GM19467 (cell line): ENCODE results near the gene RGS17.
A peak's percentile ranks its signal among the peaks of the same experiment; 100 is the strongest.
"Not testable (repeated sequence)": the region's sequence is repeated elsewhere in the genome, so short reads cannot be mapped to it uniquely, and the experiment has no call there.

Experiments
- ATAC-seq: cut with Tn5 transposase; IDR thresholded peaks from one replicate; pipeline ENCODE4 v1.9.1; 2021; ENCODE audit warnings: mild to moderate bottlenecking, moderate library complexity; ENCODE audit not compliant: unreplicated experiment

Gene RGS17

DNA sequence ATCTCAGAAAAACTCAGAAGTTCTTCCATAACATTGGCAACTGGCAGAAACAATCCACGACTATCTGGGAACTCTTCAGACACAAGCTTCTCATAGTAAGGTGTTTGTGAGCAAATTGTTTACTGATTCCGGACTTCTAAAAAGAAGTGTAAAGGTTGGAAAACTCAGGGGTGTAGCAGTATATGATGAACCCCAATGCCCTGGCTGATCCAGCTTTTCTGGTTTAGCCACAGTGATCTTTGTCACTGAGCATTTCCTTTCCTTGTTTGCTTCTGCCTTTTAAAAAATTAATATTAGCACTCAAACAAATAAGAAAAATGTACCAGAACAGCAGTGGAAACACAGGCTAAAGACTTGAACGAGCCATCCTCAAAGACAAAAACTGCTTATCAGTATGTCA is 4.9 kb downstream of the RGS17 start:
- no peak for ATAC-seq

- no peak for ATAC-seq
These were observed 6.0 kb downstream of the RGS17 start for GRCh38 chr6:153125032-153125431.

DNA sequence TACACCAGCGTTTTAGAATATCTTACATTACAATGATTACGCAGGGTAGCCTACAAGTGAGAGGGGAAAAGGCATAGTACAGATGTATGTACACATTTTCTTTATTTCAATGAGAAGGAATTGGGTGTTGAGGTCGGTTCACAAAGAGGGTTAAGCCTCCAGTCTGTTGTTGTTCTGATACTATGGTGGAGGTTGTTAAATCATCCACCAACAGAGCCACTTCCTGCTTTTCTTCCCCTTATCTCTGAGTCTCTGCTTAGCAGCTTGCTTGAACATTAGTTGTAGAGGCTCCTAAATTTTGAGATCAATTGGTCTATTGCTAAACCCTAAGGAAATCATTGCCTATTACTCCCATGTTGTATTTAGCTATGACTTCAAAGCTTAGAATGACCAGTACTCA is 7.3 kb downstream of the RGS17 start:
- ATAC-seq, result peak; percentile 65

DNA sequence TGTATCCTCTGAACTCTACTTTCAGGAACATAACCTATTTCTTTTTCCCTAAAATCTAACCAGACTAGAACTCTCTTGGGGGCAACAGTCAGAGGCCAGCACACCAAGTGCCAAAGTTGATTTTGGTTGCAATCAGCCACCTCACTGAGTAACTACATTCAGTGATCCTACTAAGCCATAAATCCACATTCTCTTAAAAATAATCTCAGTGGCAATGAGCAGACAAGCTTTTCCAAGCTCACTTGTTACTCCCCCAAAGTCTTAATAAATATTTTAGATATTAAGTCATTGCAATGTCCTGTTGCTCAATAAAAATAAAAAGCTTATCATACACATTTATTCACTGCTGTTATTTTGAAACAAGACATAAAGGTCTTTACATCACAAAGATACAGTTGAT is 9.8 kb downstream of the RGS17 start:
- no peak for ATAC-seq

GRCh38 chr6:153117986-153118879 is 12.8 kb downstream of the RGS17 start:
- ATAC-seq, result peak; percentile 97

- not testable (repeated sequence) for ATAC-seq
These were observed 20.0 kb downstream of the RGS17 start for GRCh38 chr6:153111082-153111481.

- not testable (repeated sequence) for ATAC-seq
These were observed 20.5 kb downstream of the RGS17 start for GRCh38 chr6:153110612-153111011.

DNA sequence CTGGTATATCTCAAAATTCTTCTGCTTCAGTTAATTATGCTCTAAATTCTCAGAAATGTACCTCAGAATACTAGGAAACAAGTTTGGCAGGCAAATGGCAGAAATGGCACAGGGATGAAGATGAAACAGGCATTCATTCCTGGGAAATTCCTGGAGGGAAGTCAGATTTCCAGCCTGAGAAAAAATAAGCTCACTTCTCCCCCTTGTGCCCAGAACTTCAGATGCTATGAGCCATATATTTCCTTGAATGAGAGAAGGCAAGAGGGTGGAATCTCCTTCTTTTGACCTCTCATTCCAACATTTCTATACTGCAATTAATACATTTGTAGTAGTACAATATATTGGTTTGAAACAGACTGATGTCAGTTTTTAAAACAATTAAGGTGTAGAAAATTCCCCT is 22.8 kb downstream of the RGS17 start:
- ATAC-seq, result no peak

DNA sequence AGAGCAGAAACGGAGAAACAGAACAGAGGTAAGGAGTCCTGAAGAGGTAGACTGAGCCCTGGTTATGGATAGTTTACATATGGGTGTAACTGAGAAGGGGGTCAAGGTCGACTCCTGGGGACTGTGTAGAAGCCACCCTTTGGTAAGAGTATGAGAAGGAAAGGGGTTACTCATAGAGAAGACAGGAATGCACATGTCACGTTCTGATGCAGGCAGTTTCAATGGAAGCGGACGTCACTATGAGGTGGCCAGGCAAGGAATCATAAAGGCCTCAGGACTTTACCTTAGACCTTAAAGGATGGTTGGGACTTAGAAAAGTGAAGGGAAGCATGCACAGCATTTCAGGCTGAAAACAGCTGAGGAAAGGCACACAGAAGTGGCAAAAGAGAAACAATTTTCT is 25.1 kb downstream of the RGS17 start:
- ATAC-seq, result no peak

- ATAC-seq, result no peak
These were observed 26.9 kb downstream of the RGS17 start for GRCh38 chr6:153104220-153104619.

GRCh38 chr6:153103319-153103655 is 27.8 kb downstream of the RGS17 start:
- ATAC-seq, result no peak

DNA sequence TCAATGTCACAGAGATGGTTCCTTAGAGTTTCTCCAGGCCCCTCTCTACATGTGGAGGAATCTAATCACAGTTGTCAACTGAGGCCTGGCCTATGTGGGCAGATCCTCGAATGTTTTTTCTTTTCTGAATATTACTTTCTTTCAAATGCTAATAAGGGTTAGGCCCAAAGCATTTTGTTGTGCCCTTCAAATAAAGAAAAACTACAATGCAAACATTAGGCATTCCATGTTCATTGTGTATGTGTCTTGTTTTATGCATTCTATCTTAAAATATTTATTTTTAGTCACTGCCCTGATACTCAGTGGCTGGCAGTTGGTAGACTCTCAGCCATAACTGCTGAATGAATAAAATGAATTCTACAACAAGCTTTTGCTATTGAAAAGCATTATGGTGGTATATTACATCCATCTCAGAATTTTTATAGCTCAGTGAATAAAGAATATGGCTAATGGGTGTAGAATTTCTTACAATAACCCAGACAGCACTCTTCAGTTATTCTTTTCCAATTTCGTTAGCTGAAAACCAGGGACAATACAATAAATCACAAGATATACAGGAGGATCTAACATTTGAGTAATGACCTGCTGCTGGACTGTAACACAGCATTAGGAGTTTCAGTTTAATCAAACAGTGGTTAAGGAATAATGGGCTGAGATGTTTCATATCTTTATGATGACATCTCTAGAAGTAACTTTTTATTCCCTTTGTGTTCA is 28.3 kb downstream of the RGS17 start:
- ATAC-seq, result no peak

DNA sequence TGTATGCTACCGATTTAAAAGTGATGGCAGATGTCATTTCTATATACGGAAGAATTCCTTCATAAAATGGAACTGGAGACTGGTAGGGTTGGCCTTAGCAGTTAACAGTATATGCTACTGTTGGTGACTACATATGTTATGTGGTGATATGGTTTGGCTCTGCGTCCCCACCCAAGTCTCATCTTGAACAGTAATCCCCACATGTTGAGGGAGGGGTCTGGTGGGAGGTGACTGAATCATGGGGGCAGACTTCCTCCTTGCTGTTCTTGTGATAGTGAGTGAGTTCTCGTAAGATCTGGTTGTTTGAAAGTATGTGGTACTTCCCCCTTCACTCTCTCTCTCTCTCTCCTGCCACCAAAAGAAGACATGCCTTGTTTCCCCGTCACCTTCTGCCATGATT is 29.6 kb downstream of the RGS17 start:
- no peak for ATAC-seq

GRCh38 chr6:153099636-153100035 is 31.4 kb downstream of the RGS17 start:
- ATAC-seq, result peak; percentile 82

GRCh38 chr6:153096792-153097191 is 34.3 kb downstream of the RGS17 start:
- no peak for ATAC-seq

GRCh38 chr6:153096031-153096430 is 35.1 kb downstream of the RGS17 start:
- ATAC-seq, result no peak

GRCh38 chr6:153092082-153093013 is 38.7 kb downstream of the RGS17 start:
- peak; percentile 82 for ATAC-seq

GRCh38 chr6:153090241-153090930 is 40.7 kb downstream of the RGS17 start:
- ATAC-seq, result no peak

DNA sequence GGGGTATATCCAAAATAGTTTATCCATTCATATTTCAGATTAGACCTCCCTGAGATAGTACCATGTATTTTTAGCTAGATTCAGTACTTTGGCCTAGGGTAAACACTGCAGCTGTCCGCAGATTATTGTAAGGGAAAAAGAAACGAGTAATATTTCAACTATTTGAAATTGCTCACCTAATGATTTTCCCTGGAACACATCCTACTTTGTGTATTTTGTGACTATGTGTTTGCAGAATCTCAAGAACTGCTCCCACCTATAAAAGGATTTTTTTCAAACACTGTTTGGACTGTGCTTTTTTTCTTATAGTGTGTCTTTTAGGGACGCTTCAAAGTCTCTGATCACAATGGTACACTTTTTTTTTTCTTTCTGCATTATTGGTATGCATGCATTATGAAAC is 42.3 kb downstream of the RGS17 start:
- ATAC-seq, result no peak

DNA sequence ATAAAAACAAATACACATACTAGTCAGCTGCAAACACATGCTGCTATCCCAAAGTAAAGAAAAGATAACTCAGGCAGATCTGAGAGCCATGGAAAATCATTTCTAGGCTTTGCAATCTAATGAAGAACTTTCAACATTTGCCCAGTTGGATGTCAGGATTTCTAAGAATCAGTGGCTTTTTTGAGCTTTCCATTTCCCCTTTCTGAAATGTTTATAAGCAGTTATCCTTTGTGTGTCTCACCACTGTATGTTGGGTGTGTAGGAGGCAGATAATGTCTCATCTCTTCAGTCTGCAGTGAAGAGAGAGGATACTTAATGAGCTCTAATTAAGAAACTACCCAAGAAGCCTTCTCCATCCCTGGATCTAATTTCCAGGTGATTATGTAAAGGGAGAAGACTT is 43.6 kb downstream of the RGS17 start:
- no peak for ATAC-seq
